WTC11 (cell line): ENCODE data around the gene NCKIPSD. TPM values are rescaled to one million over a fixed set of nuclear protein-coding genes. Genes with fewer than 3 reads are reported as not detected.

ENCODE experiments used
- ATAC-seq: fragments of 200-7000 bp; cut with Tn5 transposase; 2 replicates; pipeline ENCODE4 v1.10.0; 2021; ENCODE audit warnings: mild to moderate bottlenecking, moderate library complexity
- Bru-seq: library from RNA; stranded (reverse); fragments of 400-500 nt; gene quantifications from one replicate; lab custom pipeline; 2021; lab: Mats Ljungman, UMichigan
- CTCF ChIA-PET: fragments of 300-600 bp; sonication (Branson Sonifier 250); formaldehyde crosslinking; loops from one replicate; lab custom pipeline; 2021; ENCODE audit warnings: antibody characterized with exemption; lab: Charles Lee
- POLR2A ChIA-PET: fragments of 350-600 bp; sonication (Branson Sonifier 250); formaldehyde crosslinking; loops from one replicate; lab custom pipeline; 2021; ENCODE audit warnings: antibody characterized with exemption; lab: Charles Lee
- DNase-seq: peaks from one replicate; pipeline ENCODE4 v3.0.0; 2021; ENCODE audit warnings: low spot score
- H3K27ac Mint-ChIP-seq: 2 replicates; pipeline ENCODE4 v1.8.0; 2021; ENCODE audit warnings: mixed read lengths
- H3K27me3 Mint-ChIP-seq: 2 replicates; pipeline ENCODE4 v1.8.0; 2021; ENCODE audit warnings: low read depth, mild to moderate bottlenecking, moderate library complexity, mixed read lengths
- H3K36me3 Mint-ChIP-seq: 2 replicates; pipeline ENCODE4 v1.8.0; 2021; ENCODE audit warnings: mixed read lengths
- H3K4me1 Mint-ChIP-seq: 2 replicates; pipeline ENCODE4 v1.8.0; 2022; ENCODE audit warnings: mixed read lengths
- H3K4me3 Mint-ChIP-seq: 2 replicates; pipeline ENCODE4 v1.8.0; 2021; ENCODE audit warnings: mild to moderate bottlenecking, moderate library complexity, mixed read lengths
- H3K9me3 Mint-ChIP-seq: 2 replicates; pipeline ENCODE4 v1.8.0; 2021; ENCODE audit warnings: mixed read lengths
- E2F1 ChIP-seq: sonication (generic); formaldehyde crosslinking; IDR thresholded peaks from 2 replicates; pipeline ENCODE4 v1.8.0; 2022; ENCODE audit warnings: mild to moderate bottlenecking, missing genetic modification reagents
- E2F4 ChIP-seq: sonication (generic); formaldehyde crosslinking; IDR thresholded peaks from 2 replicates; pipeline ENCODE4 v1.8.1; 2022; ENCODE audit warnings: low read depth, mild to moderate bottlenecking, moderate library complexity, missing genetic modification reagents, borderline replicate concordance
- FOXJ3 ChIP-seq: sonication (generic); formaldehyde crosslinking; IDR thresholded peaks from 2 replicates; pipeline ENCODE4 v1.9.0; 2021; ENCODE audit warnings: missing genetic modification reagents, mild to moderate bottlenecking, borderline replicate concordance
- FOXK1 ChIP-seq: sonication (generic); formaldehyde crosslinking; IDR thresholded peaks from 2 replicates; pipeline ENCODE4 v1.8.0; 2022; ENCODE audit warnings: mild to moderate bottlenecking, moderate library complexity, missing genetic modification reagents
- FOXP1 ChIP-seq: sonication (generic); formaldehyde crosslinking; IDR thresholded peaks from 2 replicates; pipeline ENCODE4 v1.8.0; 2022; ENCODE audit warnings: missing genetic modification reagents, mild to moderate bottlenecking, moderate library complexity, borderline replicate concordance
- FOXP4 ChIP-seq: sonication (generic); formaldehyde crosslinking; IDR thresholded peaks from 2 replicates; pipeline ENCODE4 v1.8.0; 2022; ENCODE audit warnings: mild to moderate bottlenecking, missing genetic modification reagents
- IRF1 ChIP-seq: sonication (generic); formaldehyde crosslinking; IDR thresholded peaks from 2 replicates; pipeline ENCODE4 v1.8.0; 2023; ENCODE audit warnings: missing genetic modification reagents
- JUN ChIP-seq: sonication (generic); formaldehyde crosslinking; IDR thresholded peaks from 2 replicates; pipeline ENCODE4 v1.8.0; 2023; ENCODE audit warnings: mild to moderate bottlenecking, missing genetic modification reagents
- KAT7 ChIP-seq: sonication (generic); formaldehyde crosslinking; IDR thresholded peaks from 2 replicates; pipeline ENCODE4 v1.8.1; 2023; ENCODE audit warnings: missing genetic modification reagents, mild to moderate bottlenecking, borderline replicate concordance
- MAX ChIP-seq: sonication (generic); formaldehyde crosslinking; IDR thresholded peaks from 2 replicates; pipeline ENCODE4 v1.8.0; 2022; ENCODE audit warnings: mild to moderate bottlenecking, missing genetic modification reagents
- NR1H2 ChIP-seq: sonication (generic); formaldehyde crosslinking; IDR thresholded peaks from 2 replicates; pipeline ENCODE4 v1.9.0; 2021; ENCODE audit warnings: mild to moderate bottlenecking, moderate library complexity, missing genetic modification reagents
- NR2C2 ChIP-seq: sonication (generic); formaldehyde crosslinking; IDR thresholded peaks from 2 replicates; pipeline ENCODE4 v1.8.0; 2022; ENCODE audit warnings: mild to moderate bottlenecking, missing genetic modification reagents
- PRDM15 ChIP-seq: sonication (generic); formaldehyde crosslinking; IDR thresholded peaks from 2 replicates; pipeline ENCODE4 v1.8.0; 2022; ENCODE audit warnings: missing genetic modification reagents
- RELA ChIP-seq: sonication (generic); formaldehyde crosslinking; IDR thresholded peaks from 2 replicates; pipeline ENCODE4 v1.8.1; 2022; ENCODE audit warnings: missing genetic modification reagents, mild to moderate bottlenecking, borderline replicate concordance
- STAT6 ChIP-seq: sonication (generic); formaldehyde crosslinking; conservative IDR thresholded peaks from 2 replicates; pipeline ENCODE4 v1.8.1; 2023; ENCODE audit warnings: mild to moderate bottlenecking, low read depth, missing genetic modification reagents, moderate library complexity
- TEAD4 ChIP-seq: sonication (generic); formaldehyde crosslinking; IDR thresholded peaks from 2 replicates; pipeline ENCODE4 v1.8.0; 2022; ENCODE audit warnings: mild to moderate bottlenecking, missing genetic modification reagents
- USF2 ChIP-seq: sonication (generic); formaldehyde crosslinking; IDR thresholded peaks from 2 replicates; pipeline ENCODE4 v1.8.1; 2023; ENCODE audit warnings: mild to moderate bottlenecking, missing genetic modification reagents, moderate library complexity
- ZNF121 ChIP-seq: sonication (generic); formaldehyde crosslinking; IDR thresholded peaks from 2 replicates; pipeline ENCODE4 v1.8.0; 2023; ENCODE audit warnings: missing genetic modification reagents
- ZNF232 ChIP-seq: sonication (generic); formaldehyde crosslinking; IDR thresholded peaks from 2 replicates; pipeline ENCODE4 v1.8.0; 2022; ENCODE audit warnings: mild to moderate bottlenecking, missing genetic modification reagents
- ZNF671 ChIP-seq: fragments of 250-450 bp; sonication (Bioruptor Pico); IDR thresholded peaks from 2 replicates; pipeline ENCODE4 v1.8.0; 2021; ENCODE audit warnings: mild to moderate bottlenecking
- long read RNA-seq, 3 experiments: library from RNA in 1 of 3; library from capped mRNA in 1 of 3; library from polyadenylated mRNA in 1 of 3; unstranded in 2 of 3; stranded (forward) in 1 of 3; transcript quantifications; one replicate each; pipeline ENCODE4 v2.0.0, GENCODE V29; 2021
- total RNA-seq: library from RNA; stranded (reverse); gene quantifications from 3 replicates; pipeline ENCODE4 v1.2.3, GENCODE V29; 2021

The NCKIPSD gene
- 40.1 to 50.1 TPM (median 47.1 TPM) in 3 replicates for total RNA-seq
- Bru-seq, nascent RNA: percentile 69 among the genes with signal in this experiment
- long read RNA-seq, experiment 1, transcript NCKIPSD-201 (13 exons, 2,989 nt): major isoform, 52 of 157 reads
- long read RNA-seq, experiment 1, transcript NCKIPSD-204 (13 exons, 2,925 nt): minor isoform, 37 of 157 reads
- long read RNA-seq, experiment 1, partial matches to known transcripts: 9 of 157 reads
- long read RNA-seq, experiment 1, other reads (novel, unspliced or antisense): 59 of 157 reads
- long read RNA-seq, experiment 2, transcript NCKIPSD-201 (13 exons, 2,989 nt): major isoform, 12 of 56 reads
- long read RNA-seq, experiment 2, transcript NCKIPSD-204 (13 exons, 2,925 nt): minor isoform, 9 of 56 reads
- long read RNA-seq, experiment 2, partial matches to known transcripts: 18 of 56 reads
- long read RNA-seq, experiment 2, other reads (novel, unspliced or antisense): 17 of 56 reads
- long read RNA-seq, experiment 3: 0 reads

- Mint-ChIP-seq H3K36me3 (peaks cover 47% of the 10 kb centered on the region), H3K27ac (peak within 1 kb of the TSS; percentile 27), H3K27me3 (no peaks in the 10 kb centered on the region), H3K4me1 (peaks cover 16% of the 10 kb centered on the region), H3K9me3 (no peaks in the 10 kb centered on the region), H3K4me3 (peak within 1 kb of the TSS; percentile 89)
- ChIA-PET CTCF (interaction anchor here (0.5 to 2.2 kb wide), 38 partner anchors 11 to 446 kb away, joined by 3 to 27 read pairs (median 4); partner anchors contain the start of genes CCDC51, CELSR3, IP6K2 and LAMB2), POLR2A (interaction anchor here (0.6 to 1.5 kb wide), 3 partner anchors 10 to 252 kb away, joined by 4 to 6 read pairs (median 4); partner anchors contain the start of gene IP6K2)
- peak; percentile 91 for DNase-seq
- peak; percentile 88 for ATAC-seq
- TF ChIP-seq STAT6 (peak; percentile 98), USF2 (CRISPR knock-in tag) (peak; percentile 81), NR1H2 (CRISPR knock-in tag) (no peak), E2F4 (no peak), FOXP4 (peak; percentile 97), FOXK1 (CRISPR knock-in tag) (peak; percentile 88), FOXJ3 (CRISPR knock-in tag) (no peak), ZNF121 (CRISPR knock-in tag) (0 out of 2 replicates have a peak, but pooled peaks have one; percentile 57), ZNF232 (CRISPR knock-in tag) (0 out of 2 replicates have a peak, but pooled peaks have one; percentile 56), RELA (no peak), FOXP1 (CRISPR knock-in tag) (peak; percentile 95), NR2C2 (CRISPR knock-in tag) (no peak), MAX (CRISPR knock-in tag) (peak; percentile 80; the same call in 1 of the 2 replicates), IRF1 (CRISPR knock-in tag) (no peak), E2F1 (CRISPR knock-in tag) (0 out of 2 replicates have a peak, but pooled peaks have one; percentile 69), JUN (CRISPR knock-in tag) (peak; percentile 77; the same call in 1 of the 2 replicates), TEAD4 (CRISPR knock-in tag) (0 out of 2 replicates have a peak, but pooled peaks have one; percentile 27), ZNF671 (no peak), KAT7 (peak; percentile 73; the same call in 1 of the 2 replicates), PRDM15 (CRISPR knock-in tag) (0 out of 2 replicates have a peak, but pooled peaks have one; percentile 27)
Observed at GRCh38 chr3:48685603-48686511, at the start of gene NCKIPSD. NCKIPSD (minus strand) TSS chr3:48685915; CDS start chr3:48685807, 108 bp downstream.
